IMR-90 (cell line): ENCODE results near the gene CYP24A1. TPM values are rescaled to one million over a fixed set of nuclear protein-coding genes. Genes with fewer than 3 reads are reported as not detected.

Experiments
- ATAC-seq: fragments of 200-7000 bp; cut with Tn5 transposase; 2 replicates; pipeline ENCODE4 v1.9.1; 2020; ENCODE audit warnings: low read depth, mild to moderate bottlenecking, moderate library complexity
- BruUV-seq: library from RNA; stranded (reverse); fragments of 400-500 nt; replicated peaks from 2 replicates; lab custom pipeline; 2021; lab: Mats Ljungman, UMichigan
- CTCF ChIA-PET: fragments of 300-600 bp; formaldehyde crosslinking; extraction: SDS; loops from one replicate; lab custom pipeline; 2021; ENCODE audit warnings: antibody characterized with exemption; lab: Yijun Ruan, JAX
- POLR2A ChIA-PET: fragments of 300-600 bp; sonication (Branson Sonifier 250); formaldehyde crosslinking; loops from one replicate; lab custom pipeline; 2022; ENCODE audit warnings: antibody characterized with exemption; ENCODE audit not compliant: unreplicated experiment; lab: Charles Lee
- DNase-seq: peaks from one replicate; pipeline ENCODE4 v3.0.0; 2013
- H2AFZ ChIP-seq: replicated peaks from 2 replicates; pipeline ENCODE3; 2013; ENCODE audit warnings: low read length, mild to moderate bottlenecking; ENCODE audit not compliant: poor library complexity
- H2AK5ac ChIP-seq: 2 replicates; pipeline ENCODE4 v1.6.1; 2013; ENCODE audit warnings: low read depth, low read length, inconsistent platforms
- H2AK9ac ChIP-seq: replicated peaks from 2 replicates; pipeline ENCODE3; 2013; ENCODE audit warnings: mild to moderate bottlenecking, low read depth, low read length, moderate library complexity; ENCODE audit not compliant: poor library complexity
- H2BK120ac ChIP-seq: 2 replicates; pipeline ENCODE4 v1.6.1; 2013; ENCODE audit warnings: low read depth, low read length, inconsistent platforms
- H2BK15ac ChIP-seq: 3 replicates; pipeline ENCODE4 v1.6.1; 2013; ENCODE audit warnings: low read depth, low read length, inconsistent platforms
- H2BK20ac ChIP-seq: 2 replicates; pipeline ENCODE4 v1.6.1; 2013; ENCODE audit warnings: low read depth, mild to moderate bottlenecking, inconsistent platforms, low read length, moderate library complexity
- H2BK5ac ChIP-seq: 2 replicates; pipeline ENCODE4 v1.6.1; 2013; ENCODE audit warnings: mild to moderate bottlenecking, low read depth, low read length, inconsistent platforms; ENCODE audit not compliant: poor library complexity, severe bottlenecking
- H3K14ac ChIP-seq: replicated peaks from 2 replicates; pipeline ENCODE4 v1.6.1; 2013; ENCODE audit warnings: low read depth, low read length, inconsistent platforms
- H3K18ac ChIP-seq: 2 replicates; pipeline ENCODE4 v1.6.1; 2013; ENCODE audit warnings: low read depth, low read length, control low read depth
- H3K23ac ChIP-seq: 2 replicates; pipeline ENCODE4 v1.6.1; 2013; ENCODE audit warnings: low read depth, low read length, inconsistent platforms
- H3K27ac ChIP-seq: 2 replicates; pipeline ENCODE4 v1.5.1; 2013; ENCODE audit warnings: mild to moderate bottlenecking, control low read depth, low read length; ENCODE audit not compliant: insufficient read depth
- H3K27me3 ChIP-seq: 2 replicates; pipeline ENCODE4 v1.6.1; 2013; ENCODE audit warnings: low read length; ENCODE audit not compliant: control insufficient read depth, insufficient read depth
- H3K36me3 ChIP-seq: 2 replicates; pipeline ENCODE4 v1.6.1; 2013; ENCODE audit warnings: low read length, mixed read lengths; ENCODE audit not compliant: control insufficient read depth, insufficient read depth
- H3K4ac ChIP-seq: 2 replicates; pipeline ENCODE4 v1.6.1; 2013; ENCODE audit warnings: low read depth, low read length, inconsistent platforms
- H3K4me1 ChIP-seq: 2 replicates; pipeline ENCODE4 v1.6.1; 2013; ENCODE audit warnings: low read length, mixed read lengths; ENCODE audit not compliant: control insufficient read depth, insufficient read depth
- H3K4me2 ChIP-seq: 2 replicates; pipeline ENCODE4 v1.6.1; 2013; ENCODE audit warnings: low read depth, mild to moderate bottlenecking, control low read depth, low read length, moderate library complexity
- H3K4me3 ChIP-seq: 2 replicates; pipeline ENCODE4 v1.5.1; 2013; ENCODE audit warnings: low read depth, mild to moderate bottlenecking, control low read depth, low read length, moderate library complexity; ENCODE audit not compliant: insufficient read depth
- H3K56ac ChIP-seq: 2 replicates; pipeline ENCODE4 v1.6.1; 2013; ENCODE audit warnings: low read length, inconsistent platforms; ENCODE audit not compliant: insufficient read depth; ENCODE audit errors: extremely low read depth
- H3K79me1 ChIP-seq, 2 experiments: 2 replicates each; pipeline ENCODE4 v1.6.1; 2013; ENCODE audit warnings: low read length in 2 of 2, inconsistent platforms in 1 of 2, low read depth in 1 of 2
- H3K9ac ChIP-seq: 2 replicates; pipeline ENCODE4 v1.6.1; 2013; ENCODE audit warnings: low read depth, low read length, control low read depth
- H3K9me1 ChIP-seq: 2 replicates; pipeline ENCODE4 v1.6.1; 2013; ENCODE audit warnings: low read length, inconsistent platforms; ENCODE audit not compliant: insufficient read depth
- H3K9me3 ChIP-seq: 2 replicates; pipeline ENCODE4 v1.6.1; 2013; ENCODE audit warnings: low read length; ENCODE audit not compliant: control insufficient read depth, insufficient read depth
- H4K20me1 ChIP-seq: 2 replicates; pipeline ENCODE4 v1.6.1; 2013; ENCODE audit warnings: low read length, inconsistent platforms; ENCODE audit not compliant: insufficient read depth
- H4K5ac ChIP-seq: 2 replicates; pipeline ENCODE4 v1.6.1; 2013; ENCODE audit warnings: mild to moderate bottlenecking, low read depth, low read length, control low read depth
- H4K8ac ChIP-seq, 2 experiments: 2 replicates each; pipeline ENCODE4 v1.6.1; 2013; ENCODE audit warnings: low read depth in 2 of 2, low read length in 2 of 2, control low read depth in 1 of 2, inconsistent platforms in 1 of 2
- H4K91ac ChIP-seq: 2 replicates; pipeline ENCODE4 v1.6.1; 2013; ENCODE audit warnings: low read depth, low read length, inconsistent platforms; ENCODE audit not compliant: insufficient read depth
- BHLHE40 ChIP-seq: fragments of 150-350 bp; IDR thresholded peaks from 2 replicates; pipeline ENCODE4 v1.6.1; 2016; ENCODE audit warnings: mild to moderate bottlenecking, low read depth, low read length
- CEBPB ChIP-seq: IDR thresholded peaks from 2 replicates; pipeline ENCODE4 v1.6.1; 2012; ENCODE audit warnings: low read depth, low read length, improper control_type of control experiment
- CHD1 ChIP-seq: IDR thresholded peaks from 2 replicates; pipeline ENCODE4 v1.6.1; 2012; ENCODE audit warnings: low read depth, low read length, improper control_type of control experiment
- FOS ChIP-seq: fragments of 150-350 bp; IDR thresholded peaks from 2 replicates; pipeline ENCODE4 v1.6.1; 2016; ENCODE audit warnings: low read depth, low read length
- MAFK ChIP-seq: IDR thresholded peaks from 2 replicates; pipeline ENCODE4 v1.6.1; 2012; ENCODE audit warnings: low read depth, low read length, improper control_type of control experiment
- MXI1 ChIP-seq: IDR thresholded peaks from 2 replicates; pipeline ENCODE4 v1.6.1; 2012; ENCODE audit warnings: low read depth, mild to moderate bottlenecking, low read length, moderate library complexity, borderline replicate concordance
- POLR2A ChIP-seq: IDR thresholded peaks from 2 replicates; pipeline ENCODE4 v1.6.1; 2012; ENCODE audit warnings: mild to moderate bottlenecking, low read depth, low read length
- RAD21 ChIP-seq: IDR thresholded peaks from 2 replicates; pipeline ENCODE4 v1.6.1; 2012; ENCODE audit warnings: low read length, improper control_type of control experiment
- RCOR1 ChIP-seq: IDR thresholded peaks from 2 replicates; pipeline ENCODE4 v1.6.1; 2012; ENCODE audit warnings: mild to moderate bottlenecking, low read length, improper control_type of control experiment; ENCODE audit not compliant: insufficient replicate concordance
- RFX5 ChIP-seq: IDR thresholded peaks from 2 replicates; pipeline ENCODE4 v1.8.0; 2012; ENCODE audit warnings: low read depth, mild to moderate bottlenecking, low read length, moderate library complexity
- SMC3 ChIP-seq: fragments of 150-350 bp; IDR thresholded peaks from 2 replicates; pipeline ENCODE4 v1.6.1; 2016; ENCODE audit warnings: low read depth, mild to moderate bottlenecking, antibody characterized with exemption, low read length, moderate library complexity
- WGBS, 2 experiments: methylation state at CpG; one replicate each; pipeline versions ENCODE4 v1.1.5 to v1.1.7; 2013; ENCODE audit warnings: missing lambda C conversion rate in 2 of 2; ENCODE audit not compliant: insufficient read length in 1 of 2; ENCODE audit errors: extremely low coverage in 2 of 2; 5-methylcytosine and 5-hydroxymethylcytosine counted together
- dilution Hi-C: fragments of 300-500 bp; cut with HindIII; formaldehyde crosslinking; loops from one replicate; pipeline ENCODE4 v1.14.3; 2018; ENCODE audit warnings: low sequenced_read_pairs; ENCODE audit not compliant: unreplicated experiment
- in situ Hi-C: fragments of 300-500 bp; cut with MboI; formaldehyde crosslinking; loops from 3 replicates; pipeline ENCODE4 v1.14.3; 2019; ENCODE audit warnings: low sequenced_read_pairs, inconsistent platforms, mixed read lengths
- intact Hi-C: fragments of 100-400 bp; cut with micrococcal nuclease; formaldehyde crosslinking; loops from 2 replicates; pipeline ENCODE4 v1.10.0; 2022
- polyA plus RNA-seq, 3 experiments: library from polyadenylated mRNA; depleted of rRNA; stranded (reverse); fragments of >200 nt; gene quantifications; 2 replicates each; pipeline ENCODE4 v1.2.3, GENCODE V29; 2012; ENCODE audit warnings: low replicate concordance in 1 of 3
- total RNA-seq: library from RNA; depleted of rRNA; stranded (reverse); fragments of >200 nt; gene quantifications from 2 replicates; pipeline ENCODE4 v1.2.3, GENCODE V29; 2012
- TF ChIP-seq, protein P1 (sequence below): conservative IDR thresholded peaks from 2 replicates; pipeline ENCODE4 v1.5.1; 2012; ENCODE audit warnings: mild to moderate bottlenecking, low read depth, low read length, improper control_type of control experiment
- TF ChIP-seq, protein P2 (sequence below): fragments of 150-350 bp; IDR thresholded peaks from 2 replicates; pipeline ENCODE4 v1.6.1; 2017; ENCODE audit warnings: mild to moderate bottlenecking, antibody characterized with exemption, low read length, low read depth
- TF ChIP-seq, protein P3 (sequence below): fragments of 150-350 bp; IDR thresholded peaks from 2 replicates; pipeline ENCODE4 v1.6.1; 2016; ENCODE audit warnings: low read depth, mild to moderate bottlenecking, low read length, moderate library complexity, borderline replicate concordance

The CYP24A1 gene
- total and polyA plus RNA-seq, 2 of the 4 experiments (the other 2 are of a cell fraction), result not detected

DNA sequence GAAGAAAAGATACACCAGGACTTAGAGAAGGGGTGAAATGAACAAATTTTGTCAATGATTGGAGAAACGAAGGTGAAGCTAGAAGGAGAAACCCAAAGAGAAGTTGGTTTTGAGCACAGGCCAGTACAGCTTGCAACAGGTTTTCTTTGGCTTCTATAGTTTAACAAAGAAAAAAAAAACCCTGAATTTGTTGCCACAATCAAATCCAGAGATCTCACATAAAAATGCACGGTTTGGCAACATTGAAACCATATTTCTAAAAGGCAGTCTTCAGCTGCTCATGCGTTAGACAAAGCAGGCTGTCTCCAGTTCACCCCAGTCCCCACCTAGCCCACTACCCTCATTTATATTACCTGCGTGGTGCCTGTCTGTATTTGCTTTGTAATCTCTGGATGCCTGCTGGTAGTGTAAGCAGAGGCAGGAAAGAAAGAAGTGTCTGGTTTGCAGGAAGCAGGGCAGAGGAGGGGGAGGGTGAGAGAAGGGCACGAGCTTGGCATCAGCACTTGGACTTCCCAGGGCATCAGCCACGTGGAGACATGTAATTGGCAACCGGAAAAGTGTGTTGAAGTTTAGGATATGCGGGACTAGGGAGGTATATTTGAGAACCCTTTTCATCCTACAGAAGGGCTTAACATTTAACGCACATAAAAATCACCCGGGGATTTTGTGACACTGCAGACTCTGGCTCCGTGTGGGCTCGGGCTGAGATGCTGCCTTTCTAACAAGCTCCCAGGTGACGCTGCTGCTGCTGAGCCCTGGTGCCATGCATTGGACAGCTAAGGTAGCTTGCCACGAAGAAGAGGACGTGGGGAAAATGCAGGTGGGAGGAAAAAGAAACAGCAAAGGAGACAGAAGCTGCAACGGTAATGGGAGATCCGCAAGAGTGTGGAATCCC lies 48.5 kb upstream of the CYP24A1 start:
- H3K27ac ChIP-seq, result no peak overlapping the region
- POLR2A ChIA-PET, result no interaction called here
- H3K9ac ChIP-seq, result no peak overlapping the region
- H3K79me1 ChIP-seq, result peaks cover under 1 to 5% of the 10 kb centered on the region in 2 experiments; a peak in 1 of 4 replicates
- no peak overlapping the region for H2BK15ac ChIP-seq
- no peaks in the 10 kb centered on the region for H4K20me1 ChIP-seq
- in situ Hi-C loops, result loop anchor here (5.0 kb wide), 1 partner anchor 425 kb away; no protein-coding TSS in a partner anchor
- no peaks in the 10 kb centered on the region for H3K9me3 ChIP-seq
- no peaks in the 10 kb centered on the region for H3K27me3 ChIP-seq
- no peaks in the 10 kb centered on the region for H3K9me1 ChIP-seq
- ATAC-seq (no peak), DNase-seq (no peak)
- intact Hi-C loops, result loop anchor here (5.0 to 10.0 kb wide), 2 partner anchors 123 to 255 kb away; partner anchors contain the start of gene DOK5
- no peak overlapping the region for H2AFZ ChIP-seq
- H3K4ac ChIP-seq, result no peak overlapping the region
- no peak overlapping the region for H3K14ac ChIP-seq
- no peak overlapping the region for H2AK5ac ChIP-seq
- 86% methylated on average over 9 of the region's 17 CpGs; no CpG with 5 or more reads in 1 of the 2 experiments for WGBS, 2 experiments
- H3K18ac ChIP-seq, result no peak overlapping the region
- no peak overlapping the region for H4K8ac ChIP-seq
- H3K4me1 ChIP-seq, result 0 out of 2 replicates have a peak, but pooled peaks cover 3% of the 10 kb centered on the region
- H4K91ac ChIP-seq, result no peak overlapping the region
- H3K4me3 ChIP-seq, result no peak overlapping the region
- H2BK120ac ChIP-seq, result no peak overlapping the region
- no peak overlapping the region for H2AK9ac ChIP-seq
- no TSS peak for BruUV-seq
- dilution Hi-C loops, result no loop called here
- H3K4me2 ChIP-seq, result no peak overlapping the region
- H4K5ac ChIP-seq, result no peak overlapping the region
- H2BK5ac ChIP-seq, result no peak overlapping the region
- CTCF ChIA-PET, result no interaction called here
- H2BK20ac ChIP-seq, result no peak overlapping the region
- H3K56ac ChIP-seq, result no peak overlapping the region
- H3K23ac ChIP-seq, result no peak overlapping the region
- peaks cover 3% of the 10 kb centered on the region; the same call in 1 of the 2 replicates for H3K36me3 ChIP-seq
- TF ChIP-seq, protein P1, sequence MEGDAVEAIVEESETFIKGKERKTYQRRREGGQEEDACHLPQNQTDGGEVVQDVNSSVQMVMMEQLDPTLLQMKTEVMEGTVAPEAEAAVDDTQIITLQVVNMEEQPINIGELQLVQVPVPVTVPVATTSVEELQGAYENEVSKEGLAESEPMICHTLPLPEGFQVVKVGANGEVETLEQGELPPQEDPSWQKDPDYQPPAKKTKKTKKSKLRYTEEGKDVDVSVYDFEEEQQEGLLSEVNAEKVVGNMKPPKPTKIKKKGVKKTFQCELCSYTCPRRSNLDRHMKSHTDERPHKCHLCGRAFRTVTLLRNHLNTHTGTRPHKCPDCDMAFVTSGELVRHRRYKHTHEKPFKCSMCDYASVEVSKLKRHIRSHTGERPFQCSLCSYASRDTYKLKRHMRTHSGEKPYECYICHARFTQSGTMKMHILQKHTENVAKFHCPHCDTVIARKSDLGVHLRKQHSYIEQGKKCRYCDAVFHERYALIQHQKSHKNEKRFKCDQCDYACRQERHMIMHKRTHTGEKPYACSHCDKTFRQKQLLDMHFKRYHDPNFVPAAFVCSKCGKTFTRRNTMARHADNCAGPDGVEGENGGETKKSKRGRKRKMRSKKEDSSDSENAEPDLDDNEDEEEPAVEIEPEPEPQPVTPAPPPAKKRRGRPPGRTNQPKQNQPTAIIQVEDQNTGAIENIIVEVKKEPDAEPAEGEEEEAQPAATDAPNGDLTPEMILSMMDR, result no peak
- TF ChIP-seq CHD1 (no peak), CEBPB (no peak), MXI1 (no peak), FOS (no peak), POLR2A (no peak), BHLHE40 (no peak), RCOR1 (no peak), RFX5 (no peak), MAFK (no peak), RAD21 (no peak), SMC3 (no peak)
- TF ChIP-seq, protein P2, sequence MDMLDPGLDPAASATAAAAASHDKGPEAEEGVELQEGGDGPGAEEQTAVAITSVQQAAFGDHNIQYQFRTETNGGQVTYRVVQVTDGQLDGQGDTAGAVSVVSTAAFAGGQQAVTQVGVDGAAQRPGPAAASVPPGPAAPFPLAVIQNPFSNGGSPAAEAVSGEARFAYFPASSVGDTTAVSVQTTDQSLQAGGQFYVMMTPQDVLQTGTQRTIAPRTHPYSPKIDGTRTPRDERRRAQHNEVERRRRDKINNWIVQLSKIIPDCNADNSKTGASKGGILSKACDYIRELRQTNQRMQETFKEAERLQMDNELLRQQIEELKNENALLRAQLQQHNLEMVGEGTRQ, result no peak
- TF ChIP-seq, protein P3, sequence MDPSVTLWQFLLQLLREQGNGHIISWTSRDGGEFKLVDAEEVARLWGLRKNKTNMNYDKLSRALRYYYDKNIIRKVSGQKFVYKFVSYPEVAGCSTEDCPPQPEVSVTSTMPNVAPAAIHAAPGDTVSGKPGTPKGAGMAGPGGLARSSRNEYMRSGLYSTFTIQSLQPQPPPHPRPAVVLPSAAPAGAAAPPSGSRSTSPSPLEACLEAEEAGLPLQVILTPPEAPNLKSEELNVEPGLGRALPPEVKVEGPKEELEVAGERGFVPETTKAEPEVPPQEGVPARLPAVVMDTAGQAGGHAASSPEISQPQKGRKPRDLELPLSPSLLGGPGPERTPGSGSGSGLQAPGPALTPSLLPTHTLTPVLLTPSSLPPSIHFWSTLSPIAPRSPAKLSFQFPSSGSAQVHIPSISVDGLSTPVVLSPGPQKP, result no peak
